Sigmoid colon (tissue), 7 donors: ENCODE measurements around the gene MAP7D2. TPM values are rescaled to one million over a fixed set of nuclear protein-coding genes. Genes with fewer than 3 reads are reported as not detected.

Experiments used
- DNase-seq: peaks from one replicate; pipeline ENCODE4 v3.0.0-alpha.2; 2019
- H3K27ac ChIP-seq, 4 donors: fragments of 200-600 bp; sonication (generic); one replicate each; pipeline ENCODE4 v1.5.1; 2016 to 2019; ENCODE audit warnings: mild to moderate bottlenecking in 1 of 4
- H3K27me3 ChIP-seq, 3 donors: fragments of 200-600 bp; sonication (generic); one replicate each; pipeline ENCODE4 v1.5.1; 2019; ENCODE audit warnings: mild to moderate bottlenecking in 1 of 3
- H3K36me3 ChIP-seq, 4 donors: fragments of 200-600 bp; sonication (generic); one replicate each; pipeline ENCODE4 v1.5.1; 2016 to 2019
- H3K4me1 ChIP-seq, 4 donors: fragments of 200-600 bp; sonication (generic); one replicate each; pipeline ENCODE4 v1.5.1; 2017 to 2019
- H3K4me3 ChIP-seq, 4 donors: fragments of 200-600 bp; sonication (generic); one replicate each; pipeline ENCODE4 v1.5.1; 2017 to 2019; ENCODE audit warnings: mild to moderate bottlenecking in 2 of 4, moderate library complexity in 1 of 4
- H3K9me3 ChIP-seq, 4 donors: fragments of 200-600 bp in 3 of 4; sonication (generic) in 3 of 4; one replicate each; pipeline versions ENCODE4 v1.5.1 to v1.6.1; 2013 to 2019
- EP300 ChIP-seq, 4 donors: sonication (generic); formaldehyde crosslinking; IDR thresholded peaks; one replicate each; pipeline ENCODE4 v1.6.1; 2017; ENCODE audit warnings: antibody characterized with exemption in 4 of 4
- POLR2A ChIP-seq, 2 donors: fragments of 450-650 bp; IDR thresholded peaks; one replicate each; pipeline ENCODE4 v1.6.1; 2016; ENCODE audit warnings: antibody characterized with exemption in 2 of 2, mild to moderate bottlenecking in 2 of 2, moderate library complexity in 2 of 2
- POLR2AphosphoS5 ChIP-seq, 4 donors: sonication (generic); formaldehyde crosslinking; IDR thresholded peaks; one replicate each; pipeline ENCODE4 v1.6.1; 2017; ENCODE audit warnings: antibody characterized with exemption in 4 of 4
- WGBS, 2 donors: extraction: QIAGEN DNeasy Blood & Tissue Kit; methylation state at CpG; one replicate each; pipeline ENCODE4 v1.1.7; 2013; 5-methylcytosine and 5-hydroxymethylcytosine counted together
- intact Hi-C: fragments of 100-400 bp; cut with DNase I; formaldehyde crosslinking; loops from one replicate; pipeline ENCODE4 v1.15.1; 2023
- polyA plus RNA-seq, 3 donors: library from polyadenylated mRNA; stranded (reverse); fragments of 200-250 nt; gene quantifications; one replicate each; pipeline ENCODE4 v1.2.3, GENCODE V29; 2013
- total RNA-seq, 4 donors: library from RNA; depleted of rRNA; stranded (reverse); fragments of >200 nt; gene quantifications; one replicate each; pipeline ENCODE4 v1.1.0, GENCODE V29; 2016
- TF ChIP-seq, protein P1 (sequence below), 4 experiments: fragments of 450-650 bp in 3 of 4; fragments of 200-600 bp in 1 of 4; IDR thresholded peaks; one replicate each; pipeline ENCODE4 v1.5.1; 2016 to 2019; ENCODE audit warnings: antibody characterized with exemption in 4 of 4, mild to moderate bottlenecking in 3 of 4, moderate library complexity in 2 of 4
- donor health status: healthy with polysubstance abuse.
- donor health status: Bipolar disorder and iron deficiency.
- donor health status: healthy.

Gene MAP7D2
- total and polyA plus RNA-seq, 7 donors = 0.66 to 2.5 (median 1.4) TPM

DNA sequence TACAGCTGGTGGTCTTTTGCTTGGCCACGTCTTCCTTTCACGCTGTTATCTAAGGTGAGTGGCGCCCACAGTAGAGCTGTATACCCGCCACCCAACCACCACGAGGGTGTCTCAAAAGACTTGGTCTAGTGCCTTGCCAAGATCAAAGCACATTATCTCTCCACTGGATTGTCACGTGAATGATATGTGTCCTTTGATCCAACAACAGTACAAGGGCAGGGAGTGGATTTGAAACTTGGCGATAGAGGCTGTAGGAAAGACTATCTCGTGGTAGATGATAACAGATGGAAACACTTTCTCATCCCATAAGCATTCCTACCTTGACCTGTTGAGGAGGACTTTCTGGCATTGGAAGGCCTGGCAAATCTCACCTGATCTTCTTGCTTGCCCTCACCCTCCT is 88.1 kb downstream of the MAP7D2 start:
- no peak for DNase-seq
- TF ChIP-seq POLR2AphosphoS5 (IDR thresholded peaks at IDR 0.05) = no peak
- TF ChIP-seq, protein P1, sequence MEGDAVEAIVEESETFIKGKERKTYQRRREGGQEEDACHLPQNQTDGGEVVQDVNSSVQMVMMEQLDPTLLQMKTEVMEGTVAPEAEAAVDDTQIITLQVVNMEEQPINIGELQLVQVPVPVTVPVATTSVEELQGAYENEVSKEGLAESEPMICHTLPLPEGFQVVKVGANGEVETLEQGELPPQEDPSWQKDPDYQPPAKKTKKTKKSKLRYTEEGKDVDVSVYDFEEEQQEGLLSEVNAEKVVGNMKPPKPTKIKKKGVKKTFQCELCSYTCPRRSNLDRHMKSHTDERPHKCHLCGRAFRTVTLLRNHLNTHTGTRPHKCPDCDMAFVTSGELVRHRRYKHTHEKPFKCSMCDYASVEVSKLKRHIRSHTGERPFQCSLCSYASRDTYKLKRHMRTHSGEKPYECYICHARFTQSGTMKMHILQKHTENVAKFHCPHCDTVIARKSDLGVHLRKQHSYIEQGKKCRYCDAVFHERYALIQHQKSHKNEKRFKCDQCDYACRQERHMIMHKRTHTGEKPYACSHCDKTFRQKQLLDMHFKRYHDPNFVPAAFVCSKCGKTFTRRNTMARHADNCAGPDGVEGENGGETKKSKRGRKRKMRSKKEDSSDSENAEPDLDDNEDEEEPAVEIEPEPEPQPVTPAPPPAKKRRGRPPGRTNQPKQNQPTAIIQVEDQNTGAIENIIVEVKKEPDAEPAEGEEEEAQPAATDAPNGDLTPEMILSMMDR (IDR thresholded peaks at IDR 0.05) = no peak
- no peak for TF ChIP-seq POLR2A (IDR thresholded peaks at IDR 0.05)
- no peak for TF ChIP-seq EP300 (IDR thresholded peaks at IDR 0.05)
- intact Hi-C loops = no loop called here
- H3K4me1 ChIP-seq = no peaks in the 10 kb centered on the region
- WGBS, 2 donors = 59 to 82% methylated on average over 8 of the region's 8 CpGs
- no peak overlapping the region for H3K4me3 ChIP-seq
- H3K9me3 ChIP-seq = no peaks in the 10 kb centered on the region
- H3K27me3 ChIP-seq = no peaks in the 10 kb centered on the region
- H3K36me3 ChIP-seq = no peaks in the 10 kb centered on the region
- H3K27ac ChIP-seq = no peak overlapping the region

DNA sequence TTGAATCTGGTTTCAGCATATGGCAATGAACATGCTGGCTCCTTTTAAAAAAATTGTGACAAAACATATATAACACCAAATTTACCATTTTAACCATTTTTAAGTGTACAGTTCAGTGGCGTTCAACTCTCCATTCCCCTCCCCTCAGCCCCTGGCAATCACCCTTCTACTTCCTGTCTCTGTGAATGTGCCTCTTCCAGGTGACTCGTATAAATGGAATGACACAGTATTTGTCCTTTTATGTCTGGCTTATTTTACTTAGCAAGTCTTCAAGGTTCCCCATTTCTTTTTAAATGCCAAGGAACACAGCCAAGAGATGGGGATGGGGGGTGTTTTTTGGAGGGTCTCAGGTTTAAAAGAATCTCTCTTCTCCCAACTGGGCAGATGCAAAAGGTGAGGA is 90.4 kb downstream of the MAP7D2 start:
- 25 to 30% methylated on average over 2 of the region's 2 CpGs for WGBS, 2 donors
- no peak for DNase-seq
- H3K4me3 ChIP-seq = no peak overlapping the region
- no peaks in the 10 kb centered on the region for H3K4me1 ChIP-seq
- H3K27ac ChIP-seq = no peak overlapping the region
- no peaks in the 10 kb centered on the region for H3K36me3 ChIP-seq
- no peaks in the 10 kb centered on the region for H3K27me3 ChIP-seq
- TF ChIP-seq, protein P1 (IDR thresholded peaks at IDR 0.05) = no peak
- TF ChIP-seq EP300 (IDR thresholded peaks at IDR 0.05) (no peak), POLR2A (IDR thresholded peaks at IDR 0.05) (no peak), POLR2AphosphoS5 (IDR thresholded peaks at IDR 0.05) (no peak)
- H3K9me3 ChIP-seq = no peaks in the 10 kb centered on the region
- intact Hi-C loops = no loop called here

DNA sequence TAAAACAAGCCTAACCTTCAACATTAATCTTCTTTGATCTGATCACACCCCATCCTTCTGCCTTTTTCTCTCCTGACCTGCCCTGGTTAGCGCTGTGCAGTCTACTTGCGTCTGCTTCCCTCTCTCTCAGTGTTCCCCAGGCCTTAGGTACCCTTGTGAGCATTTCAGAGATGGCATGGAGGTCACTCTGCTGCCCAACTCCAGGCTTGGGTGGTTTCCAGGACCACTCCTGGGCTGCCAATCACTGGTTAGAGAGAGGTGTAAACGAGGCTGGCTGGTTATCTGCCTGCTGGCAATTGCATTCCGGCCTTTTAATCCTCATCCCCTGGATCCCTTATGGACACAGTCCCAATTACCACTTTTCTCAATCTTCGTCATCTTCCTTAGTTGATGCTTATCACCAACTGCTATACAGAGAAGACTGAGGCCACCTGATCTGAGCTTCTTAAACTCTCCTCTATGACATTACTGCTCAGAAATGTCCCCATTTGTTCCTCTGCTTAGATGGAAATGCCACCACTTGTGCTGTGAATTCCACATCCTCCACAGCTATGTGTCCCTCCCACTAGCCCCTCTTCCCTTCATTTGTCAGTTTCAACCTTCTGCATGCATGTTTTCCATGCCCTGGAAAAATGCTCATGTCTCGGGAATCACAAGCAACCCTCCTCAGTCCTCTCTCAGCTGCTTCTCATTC is 96.9 kb downstream of the MAP7D2 start:
- TF ChIP-seq, protein P1 (IDR thresholded peaks at IDR 0.05) = no peak
- TF ChIP-seq POLR2A (IDR thresholded peaks at IDR 0.05) (no peak), POLR2AphosphoS5 (IDR thresholded peaks at IDR 0.05) (no peak), EP300 (IDR thresholded peaks at IDR 0.05) (no peak)
- 93 to 95% methylated on average over 6 of the region's 6 CpGs for WGBS, 2 donors
- H3K9me3 ChIP-seq = no peaks in the 10 kb centered on the region
- H3K27ac ChIP-seq = no peak overlapping the region
- no peak overlapping the region for H3K4me3 ChIP-seq
- intact Hi-C loops = no loop called here
- no peak for DNase-seq
- H3K36me3 ChIP-seq = no peaks in the 10 kb centered on the region
- no peaks in the 10 kb centered on the region for H3K27me3 ChIP-seq
- no peaks in the 10 kb centered on the region for H3K4me1 ChIP-seq

DNA sequence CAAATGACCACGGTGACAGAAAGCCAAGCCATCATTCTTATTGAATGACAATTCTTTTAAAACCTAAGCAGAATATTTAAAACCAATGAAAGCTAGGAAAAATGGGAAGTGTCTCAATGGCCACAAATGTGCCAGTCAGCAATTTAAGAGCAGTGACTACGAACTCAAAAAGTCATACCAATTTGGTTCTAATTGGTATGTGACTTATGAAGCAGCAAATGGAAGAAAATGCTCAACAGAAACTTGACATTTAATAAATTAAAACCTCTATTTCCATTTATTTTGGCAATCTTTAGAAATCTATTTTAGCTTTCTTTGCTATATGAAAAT is 100.1 kb downstream of the MAP7D2 start:
- Histone ChIP-seq H3K36me3 (no peaks in the 10 kb centered on the region), H3K4me1 (no peaks in the 10 kb centered on the region), H3K27me3 (no peaks in the 10 kb centered on the region), H3K27ac (no peak overlapping the region), H3K4me3 (no peak overlapping the region), H3K9me3 (no peaks in the 10 kb centered on the region)
- TF ChIP-seq, protein P1 (IDR thresholded peaks at IDR 0.05) = no peak
- TF ChIP-seq POLR2A (IDR thresholded peaks at IDR 0.05) (no peak), POLR2AphosphoS5 (IDR thresholded peaks at IDR 0.05) (no peak), EP300 (IDR thresholded peaks at IDR 0.05) (no peak)
- intact Hi-C loops = no loop called here
- 85 to 90% methylated on average over 2 of the region's 2 CpGs for WGBS, 2 donors
- DNase-seq = no peak
